Bronchial epithelial cell (primary cell): Measurements from ENCODE around the gene NRL. TPM values are rescaled to one million over a fixed set of nuclear protein-coding genes. Genes with fewer than 3 reads are reported as not detected.
A peak's percentile ranks its signal among the peaks of the same experiment; 100 is the strongest.
"Not testable (repeated sequence)": the region's sequence is repeated elsewhere in the genome, so short reads cannot be mapped to it uniquely, and the experiment has no call there.

Source experiments
- DNase-seq: peaks from one replicate; pipeline ENCODE4 v3.0.0-alpha.2; 2010; ENCODE audit warnings: low read depth
- FAIRE-seq: peaks from 2 replicates; lab custom pipeline; 2011; peaks lifted over from hg19 to GRCh38; lab: Jason Lieb, UNC
- H3K27me3 ChIP-seq: 2 replicates; pipeline ENCODE4 v1.5.1; 2011; ENCODE audit warnings: low read length; ENCODE audit not compliant: control insufficient read depth, insufficient read depth
- H3K36me3 ChIP-seq: 2 replicates; pipeline ENCODE4 v1.5.1; 2011; ENCODE audit warnings: low read length; ENCODE audit not compliant: control insufficient read depth, insufficient read depth
- H3K4me3 ChIP-seq: 2 replicates; pipeline ENCODE4 v1.5.1; 2011; ENCODE audit warnings: mild to moderate bottlenecking, low read depth, low read length, control low read depth
- CTCF ChIP-seq: IDR thresholded peaks from 2 replicates; pipeline ENCODE4 v1.5.1; 2011; ENCODE audit warnings: mild to moderate bottlenecking, moderate library complexity, low read length, control low read depth, inconsistent platforms; ENCODE audit not compliant: insufficient read depth, severe bottlenecking
- total RNA-seq: library from RNA; depleted of rRNA; stranded (reverse); fragments of >200 nt; gene quantifications from 2 replicates; pipeline ENCODE4 v1.2.1, GENCODE V29; 2014

Gene NRL
- total RNA-seq, 1 donor from 2014 or later, result 0.79 TPM

- TF ChIP-seq CTCF, result no peak
- no peak overlapping the region for H3K4me3 ChIP-seq
- no peak for DNase-seq
- no peak for FAIRE-seq
- no peaks in the 10 kb centered on the region for H3K36me3 ChIP-seq
- H3K27me3 ChIP-seq, result peaks cover 6% of the 10 kb centered on the region
Measured at GRCh38 chr14:24053548-24054323, 61.0 kb downstream of the NRL start.

GRCh38 chr14:24052656-24053547 lies 61.8 kb downstream of the NRL start:
- DNase-seq, result peak; percentile 29

GRCh38 chr14:24051789-24052655 lies 62.7 kb downstream of the NRL start, which contains the start of gene CARMIL3:
CARMIL3 (plus strand) TSS chr14:24052009; CDS start chr14:24052154, 145 bp downstream.
- no peak for TF ChIP-seq CTCF
- no peak for FAIRE-seq
- H3K4me3 ChIP-seq, result peak within 1 kb of the TSS; percentile 53
- H3K36me3 ChIP-seq, result no peaks in the 10 kb centered on the region
- DNase-seq, result no peak
- H3K27me3 ChIP-seq, result peaks cover 1% of the 10 kb centered on the region

More at GRCh38 chr14:24052656-24053547, 61.8 kb downstream of the NRL start:
- TF ChIP-seq CTCF, result no peak
- Histone ChIP-seq H3K4me3 (no peak overlapping the region), H3K36me3 (no peaks in the 10 kb centered on the region), H3K27me3 (peaks cover 4% of the 10 kb centered on the region)
- no peak for FAIRE-seq

GRCh38 chr14:24051176-24051788 lies 63.5 kb downstream of the NRL start:
- Histone ChIP-seq H3K4me3 (peak overlapping the region; percentile 53), H3K36me3 (no peaks in the 10 kb centered on the region), H3K27me3 (peaks cover 1% of the 10 kb centered on the region)
- FAIRE-seq (no peak), DNase-seq (no peak)
- TF ChIP-seq CTCF, result no peak

GRCh38 chr14:24050753-24051152 lies 64.0 kb downstream of the NRL start:
- H3K36me3 ChIP-seq, H3K27me3 ChIP-seq, DNase-seq, H3K4me3 ChIP-seq, FAIRE-seq: not testable (repeated sequence)

GRCh38 chr14:24049002-24049401 lies 65.7 kb downstream of the NRL start:
- not testable (repeated sequence) for FAIRE-seq, H3K27me3 ChIP-seq

More at GRCh38 chr14:24049002-24049401, 65.7 kb downstream of the NRL start:
- H3K36me3 ChIP-seq, H3K4me3 ChIP-seq, DNase-seq: not testable (repeated sequence)
